ENCODE results near the gene NAT9.
A peak's percentile ranks its signal among the peaks of the same experiment; 100 is the strongest.

Gene NAT9

GRCh38 chr17:74748529-74749278 is 27.4 kb downstream of the NAT9 start, which contains the start of gene NHERF1:
Gene NHERF1 (plus strand): TSS chr17:74748628. CDS start chr17:74748847, 219 bp downstream.
- Histone ChIP-seq H3K4me3 (ENCODE audit: low read length) (peak within 1 kb of the TSS; percentile 87), H3K79me1 (ENCODE audit: low read length) (peaks cover 21% of the 10 kb centered on the region), H3K27ac (ENCODE audit: low read depth, low read length) (peak within 1 kb of the TSS; percentile 66), H3K27me3 (ENCODE audit: insufficient read depth, low read length, poor library complexity) (no peaks in the 10 kb centered on the region), H3K18ac (ENCODE audit: low read length) (peak within 1 kb of the TSS; percentile 86), H3K36me3 (ENCODE audit: control insufficient read depth, insufficient read depth, low read length) (no peaks in the 10 kb centered on the region), H4K8ac (ENCODE audit: low read depth, low read length) (no peak within 1 kb of the TSS), H3K4me2 (ENCODE audit: low read length) (peak within 1 kb of the TSS; percentile 95), H3K4me1 (ENCODE audit: control insufficient read depth, low read depth, low read length) (peaks cover 36% of the 10 kb centered on the region), H4K5ac (ENCODE audit: low read length) (no peak within 1 kb of the TSS), H3K4ac (ENCODE audit: low read depth, low read length) (peak within 1 kb of the TSS; percentile 45), H2BK15ac (replicated peaks; ENCODE audit: low read depth) (no peak within 1 kb of the TSS), H3K56ac (ENCODE audit: low read length) (peak within 1 kb of the TSS; percentile 96), H3K23ac (ENCODE audit: low read length) (peak within 1 kb of the TSS; percentile 81), H3K79me2 (ENCODE audit: control insufficient read depth, insufficient read depth, low read length) (peaks cover 46% of the 10 kb centered on the region), H3K9ac (ENCODE audit: low read length) (peak within 1 kb of the TSS; percentile 94), H2BK120ac (ENCODE audit: low read depth, low read length) (peak within 1 kb of the TSS; percentile 75), H2BK5ac (ENCODE audit: low read length) (peak within 1 kb of the TSS; percentile 72), H2AK5ac (ENCODE audit: low read length) (no peak within 1 kb of the TSS)
- peak; percentile 96 for DNase-seq
- no CpG with 5 or more reads among the region's 90 CpGs for WGBS (ENCODE audit: extremely low coverage, insufficient coverage, low lambda C conversion rate)

- no CpG with 5 or more reads among the region's 34 CpGs for WGBS (ENCODE audit: extremely low coverage, insufficient coverage, low lambda C conversion rate)
- Histone ChIP-seq H2BK120ac (ENCODE audit: low read depth, low read length) (no peak overlapping the region), H3K23ac (ENCODE audit: low read length) (no peak overlapping the region), H3K27ac (ENCODE audit: low read depth, low read length) (no peak overlapping the region), H3K79me1 (ENCODE audit: low read length) (peaks cover 21% of the 10 kb centered on the region), H4K8ac (ENCODE audit: low read depth, low read length) (no peak overlapping the region), H3K79me2 (ENCODE audit: control insufficient read depth, insufficient read depth, low read length) (peaks cover 46% of the 10 kb centered on the region), H4K5ac (ENCODE audit: low read length) (no peak overlapping the region), H3K18ac (ENCODE audit: low read length) (peak overlapping the region; percentile 72), H3K9ac (ENCODE audit: low read length) (peak overlapping the region; percentile 48), H2BK5ac (ENCODE audit: low read length) (no peak overlapping the region), H3K36me3 (ENCODE audit: control insufficient read depth, insufficient read depth, low read length) (no peaks in the 10 kb centered on the region), H3K4me1 (ENCODE audit: control insufficient read depth, low read depth, low read length) (peaks cover 36% of the 10 kb centered on the region), H3K4me2 (ENCODE audit: low read length) (no peak overlapping the region), H3K4ac (ENCODE audit: low read depth, low read length) (peak overlapping the region; percentile 1), H3K27me3 (ENCODE audit: insufficient read depth, low read length, poor library complexity) (no peaks in the 10 kb centered on the region), H3K56ac (ENCODE audit: low read length) (peak overlapping the region; percentile 66), H3K4me3 (ENCODE audit: low read length) (no peak overlapping the region), H2AK5ac (ENCODE audit: low read length) (no peak overlapping the region), H2BK15ac (replicated peaks; ENCODE audit: low read depth) (no peak overlapping the region)
- DNase-seq = no peak
Observed at GRCh38 chr17:74748279-74748528, 27.9 kb downstream of the NAT9 start.

GRCh38 chr17:74746922-74747321 is 29.2 kb downstream of the NAT9 start:
- peaks cover 33% of the 10 kb centered on the region for H3K79me2 ChIP-seq (ENCODE audit: control insufficient read depth, insufficient read depth, low read length)
- H3K56ac ChIP-seq (ENCODE audit: low read length) = peak overlapping the region; percentile 32
- peak overlapping the region; percentile 72 for H3K18ac ChIP-seq (ENCODE audit: low read length)
- peak overlapping the region; percentile 75 for H2BK120ac ChIP-seq (ENCODE audit: low read depth, low read length)
- peaks cover 15% of the 10 kb centered on the region for H3K79me1 ChIP-seq (ENCODE audit: low read length)
- no peak overlapping the region for H3K4me2 ChIP-seq (ENCODE audit: low read length)
- peak overlapping the region; percentile 10 for H2AK5ac ChIP-seq (ENCODE audit: low read length)
- H3K4me1 ChIP-seq (ENCODE audit: control insufficient read depth, low read depth, low read length) = peaks cover 39% of the 10 kb centered on the region
- peak overlapping the region; percentile 44 for H3K9ac ChIP-seq (ENCODE audit: low read length)
- H3K23ac ChIP-seq (ENCODE audit: low read length) = no peak overlapping the region
- no peak overlapping the region for H3K4ac ChIP-seq (ENCODE audit: low read depth, low read length)
- H3K4me3 ChIP-seq (ENCODE audit: low read length) = no peak overlapping the region
- no peak overlapping the region for H4K5ac ChIP-seq (ENCODE audit: low read length)
- no peak overlapping the region for H4K8ac ChIP-seq (ENCODE audit: low read depth, low read length)
- peak overlapping the region; percentile 90 for H2BK5ac ChIP-seq (ENCODE audit: low read length)
- no CpG with 5 or more reads among the region's 6 CpGs for WGBS (ENCODE audit: extremely low coverage, insufficient coverage, low lambda C conversion rate)
- H3K36me3 ChIP-seq (ENCODE audit: control insufficient read depth, insufficient read depth, low read length) = no peaks in the 10 kb centered on the region
- peak overlapping the region; percentile 59 for H3K27ac ChIP-seq (ENCODE audit: low read depth, low read length)
- no peak overlapping the region for H2BK15ac ChIP-seq (replicated peaks; ENCODE audit: low read depth)
- peak; percentile 80 for DNase-seq
- H3K27me3 ChIP-seq (ENCODE audit: insufficient read depth, low read length, poor library complexity) = no peaks in the 10 kb centered on the region

GRCh38 chr17:74746376-74746775 is 29.8 kb downstream of the NAT9 start:
- peak; percentile 96 for DNase-seq
- Histone ChIP-seq H3K79me2 (ENCODE audit: control insufficient read depth, insufficient read depth, low read length) (peaks cover 28% of the 10 kb centered on the region), H3K4me1 (ENCODE audit: control insufficient read depth, low read depth, low read length) (peaks cover 35% of the 10 kb centered on the region), H2BK15ac (replicated peaks; ENCODE audit: low read depth) (no peak overlapping the region), H3K27ac (ENCODE audit: low read depth, low read length) (peak overlapping the region; percentile 59), H3K79me1 (ENCODE audit: low read length) (peaks cover 13% of the 10 kb centered on the region), H3K4me2 (ENCODE audit: low read length) (no peak overlapping the region), H3K23ac (ENCODE audit: low read length) (no peak overlapping the region), H3K36me3 (ENCODE audit: control insufficient read depth, insufficient read depth, low read length) (no peaks in the 10 kb centered on the region), H4K8ac (ENCODE audit: low read depth, low read length) (no peak overlapping the region), H2BK120ac (ENCODE audit: low read depth, low read length) (peak overlapping the region; percentile 21), H3K4ac (ENCODE audit: low read depth, low read length) (no peak overlapping the region), H3K27me3 (ENCODE audit: insufficient read depth, low read length, poor library complexity) (no peaks in the 10 kb centered on the region), H3K4me3 (ENCODE audit: low read length) (no peak overlapping the region), H3K56ac (ENCODE audit: low read length) (peak overlapping the region; percentile 62), H2AK5ac (ENCODE audit: low read length) (no peak overlapping the region), H2BK5ac (ENCODE audit: low read length) (peak overlapping the region; percentile 90), H3K9ac (ENCODE audit: low read length) (peak overlapping the region; percentile 55), H4K5ac (ENCODE audit: low read length) (no peak overlapping the region), H3K18ac (ENCODE audit: low read length) (peak overlapping the region; percentile 72)
- WGBS (ENCODE audit: extremely low coverage, insufficient coverage, low lambda C conversion rate) = no CpG with 5 or more reads among the region's 5 CpGs

DNA sequence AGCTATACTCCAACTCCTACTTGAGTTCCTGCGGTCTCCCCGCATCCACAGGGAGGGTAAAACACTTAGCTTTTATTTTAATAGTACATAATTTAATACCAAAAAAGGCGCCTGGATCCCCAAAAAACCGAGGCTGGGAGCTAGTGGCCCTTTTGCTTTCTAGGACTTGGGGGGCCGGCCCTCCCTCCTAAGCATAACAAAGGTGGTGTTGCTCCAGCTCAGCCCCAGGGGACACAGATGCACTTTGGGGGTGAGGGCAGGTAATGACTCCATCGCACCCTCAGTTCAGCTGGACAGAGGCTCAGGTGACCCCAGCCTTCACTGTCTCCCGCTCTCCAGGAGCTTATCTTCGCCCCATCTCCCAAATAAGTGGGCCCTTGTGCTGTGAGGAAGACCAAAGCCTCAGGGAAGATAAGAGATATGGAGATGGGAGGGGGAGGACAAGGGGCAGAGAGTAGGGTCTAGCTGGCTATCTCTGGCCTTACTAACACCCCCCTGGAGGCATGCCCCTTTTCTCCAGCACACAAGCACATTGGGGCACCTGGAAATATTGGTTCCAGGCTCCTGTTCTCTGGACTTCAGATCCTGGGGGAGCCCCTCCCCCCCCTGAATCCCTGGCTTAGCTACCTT is 30.5 kb downstream of the NAT9 start:
- H3K9ac ChIP-seq (ENCODE audit: low read length) = peak overlapping the region; percentile 55
- peak overlapping the region; percentile 38 for H3K4ac ChIP-seq (ENCODE audit: low read depth, low read length)
- DNase-seq = peak; percentile 70
- no peak overlapping the region for H4K8ac ChIP-seq (ENCODE audit: low read depth, low read length)
- H2BK5ac ChIP-seq (ENCODE audit: low read length) = peak overlapping the region; percentile 65
- H3K79me1 ChIP-seq (ENCODE audit: low read length) = peaks cover 10% of the 10 kb centered on the region
- H4K5ac ChIP-seq (ENCODE audit: low read length) = no peak overlapping the region
- H3K18ac ChIP-seq (ENCODE audit: low read length) = peak overlapping the region; percentile 28
- peaks cover 29% of the 10 kb centered on the region for H3K4me1 ChIP-seq (ENCODE audit: control insufficient read depth, low read depth, low read length)
- no CpG with 5 or more reads among the region's 8 CpGs for WGBS (ENCODE audit: extremely low coverage, insufficient coverage, low lambda C conversion rate)
- peak overlapping the region; percentile 62 for H3K56ac ChIP-seq (ENCODE audit: low read length)
- peak overlapping the region; percentile 59 for H3K27ac ChIP-seq (ENCODE audit: low read depth, low read length)
- H3K23ac ChIP-seq (ENCODE audit: low read length) = no peak overlapping the region
- H2BK15ac ChIP-seq (replicated peaks; ENCODE audit: low read depth) = no peak overlapping the region
- H2AK5ac ChIP-seq (ENCODE audit: low read length) = no peak overlapping the region
- H3K27me3 ChIP-seq (ENCODE audit: insufficient read depth, low read length, poor library complexity) = no peaks in the 10 kb centered on the region
- peak overlapping the region; percentile 5 for H3K4me2 ChIP-seq (ENCODE audit: low read length)
- peak overlapping the region; percentile 0 for H2BK120ac ChIP-seq (ENCODE audit: low read depth, low read length)
- H3K36me3 ChIP-seq (ENCODE audit: control insufficient read depth, insufficient read depth, low read length) = no peaks in the 10 kb centered on the region
- peaks cover 21% of the 10 kb centered on the region for H3K79me2 ChIP-seq (ENCODE audit: control insufficient read depth, insufficient read depth, low read length)
- no peak overlapping the region for H3K4me3 ChIP-seq (ENCODE audit: low read length)
